GM18498 (cell line): ENCODE measurements around the gene VHLL.

Source experiments
- ATAC-seq: cut with Tn5 transposase; IDR thresholded peaks from one replicate; pipeline ENCODE4 v1.9.1; 2021; ENCODE audit warnings: mild to moderate bottlenecking, moderate library complexity; ENCODE audit not compliant: unreplicated experiment

VHLL gene

GRCh38 chr1:156258859-156259258 is 40.2 kb downstream of the VHLL start:
- no peak for ATAC-seq

- no peak for ATAC-seq
Measured at GRCh38 chr1:156257711-156258110, 41.4 kb downstream of the VHLL start.

GRCh38 chr1:156253634-156254033 is 45.5 kb downstream of the VHLL start:
- no peak for ATAC-seq

GRCh38 chr1:156251527-156251926 is 47.6 kb downstream of the VHLL start:
- no peak for ATAC-seq

- ATAC-seq, result no peak
Measured at GRCh38 chr1:156249593-156249992, 49.5 kb downstream of the VHLL start.
